GM19372 (cell line): Measurements from ENCODE around the gene ZNF678.
"Not testable (repeated sequence)": the region's sequence is repeated elsewhere in the genome, so short reads cannot be mapped to it uniquely, and the experiment has no call there.

Experiments
- ATAC-seq: cut with Tn5 transposase; IDR thresholded peaks from one replicate; pipeline ENCODE4 v1.9.1; 2021; ENCODE audit warnings: mild to moderate bottlenecking, low read depth, moderate library complexity; ENCODE audit not compliant: unreplicated experiment

The ZNF678 gene

DNA sequence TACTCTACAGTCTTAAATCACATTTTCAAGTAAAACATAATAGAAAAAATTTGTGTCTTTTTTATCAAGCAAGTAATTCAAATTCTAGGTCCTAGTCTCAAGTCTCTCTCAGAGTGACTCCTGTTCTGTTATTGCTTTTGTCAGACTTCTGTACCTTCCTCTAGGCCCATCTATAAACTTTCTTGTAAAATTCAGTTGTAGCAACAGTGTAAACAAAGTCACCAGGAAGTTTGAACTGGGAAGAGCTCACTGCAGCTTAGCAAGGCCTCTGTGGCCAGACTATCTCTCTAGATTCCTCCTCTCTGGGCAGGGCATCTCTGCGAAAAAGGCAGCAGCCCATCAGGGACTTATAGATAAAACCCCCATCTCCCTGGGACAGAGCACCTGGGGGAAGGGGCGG is 13.5 kb upstream of the ZNF678 start:
- ATAC-seq = no peak

- not testable (repeated sequence) for ATAC-seq
Measured at GRCh38 chr1:227551881-227552280, 11.5 kb upstream of the ZNF678 start.

DNA sequence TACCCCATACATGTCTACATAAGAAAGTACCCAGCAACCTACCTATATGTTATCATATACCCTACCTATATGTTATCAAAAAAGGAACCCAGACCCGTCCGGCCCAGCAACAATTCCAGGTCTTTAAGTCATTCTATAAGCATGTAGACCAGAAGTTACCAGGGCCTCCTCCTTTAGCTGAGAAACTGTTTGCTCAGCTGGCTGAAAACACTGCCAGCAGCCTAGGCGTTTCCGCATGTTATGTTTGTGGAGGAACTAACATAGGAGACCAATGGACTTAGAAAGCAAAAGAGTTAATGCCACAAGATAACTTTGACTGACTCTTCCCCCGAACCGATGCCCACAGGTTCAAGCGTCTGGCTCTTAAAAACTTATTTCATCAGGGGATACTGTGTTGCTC is 7.1 kb upstream of the ZNF678 start:
- no peak for ATAC-seq

DNA sequence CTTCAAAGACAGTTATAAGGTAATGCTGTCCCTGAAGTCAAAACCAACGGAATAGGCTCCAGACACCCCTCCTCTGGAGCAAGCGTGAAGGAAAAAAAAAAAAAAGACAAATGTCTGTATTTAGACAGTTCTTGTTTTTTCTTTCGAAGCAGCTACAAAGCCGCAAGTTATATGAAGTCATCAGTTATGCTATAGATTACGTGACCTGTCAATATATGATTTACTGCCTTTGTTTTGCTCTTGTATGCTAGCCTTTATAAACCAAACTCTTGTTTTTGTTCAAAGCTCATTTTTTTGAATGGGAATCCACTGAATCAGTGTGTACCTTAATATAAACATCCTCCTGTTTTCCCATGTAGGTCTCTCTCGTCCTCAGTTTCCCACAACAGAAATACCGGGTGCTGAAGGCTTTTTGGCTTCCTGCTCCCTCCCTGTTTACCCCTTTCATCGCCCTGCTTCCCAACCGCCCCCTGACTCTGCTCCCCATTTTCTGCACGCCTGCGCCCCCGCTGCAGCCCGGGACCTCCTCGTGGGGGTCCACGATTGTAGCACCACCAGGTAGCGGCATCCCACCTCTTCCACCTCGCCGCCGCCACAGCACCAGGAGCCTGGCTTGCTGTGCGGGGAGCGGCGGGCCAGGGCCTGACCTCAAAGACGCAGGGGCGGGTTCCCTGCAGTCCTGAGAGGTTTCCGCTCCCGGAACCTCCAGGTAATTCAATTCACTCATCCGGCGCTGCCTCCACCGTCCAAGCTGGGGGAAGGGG is 5.2 kb upstream of the ZNF678 start:
- ATAC-seq = no peak

- ATAC-seq = no peak
Measured at GRCh38 chr1:227558732-227559262, 4.6 kb upstream of the ZNF678 start.

GRCh38 chr1:227559499-227559898 is 3.9 kb upstream of the ZNF678 start:
- no peak for ATAC-seq

GRCh38 chr1:227559926-227560325 is 3.4 kb upstream of the ZNF678 start:
- no peak for ATAC-seq

DNA sequence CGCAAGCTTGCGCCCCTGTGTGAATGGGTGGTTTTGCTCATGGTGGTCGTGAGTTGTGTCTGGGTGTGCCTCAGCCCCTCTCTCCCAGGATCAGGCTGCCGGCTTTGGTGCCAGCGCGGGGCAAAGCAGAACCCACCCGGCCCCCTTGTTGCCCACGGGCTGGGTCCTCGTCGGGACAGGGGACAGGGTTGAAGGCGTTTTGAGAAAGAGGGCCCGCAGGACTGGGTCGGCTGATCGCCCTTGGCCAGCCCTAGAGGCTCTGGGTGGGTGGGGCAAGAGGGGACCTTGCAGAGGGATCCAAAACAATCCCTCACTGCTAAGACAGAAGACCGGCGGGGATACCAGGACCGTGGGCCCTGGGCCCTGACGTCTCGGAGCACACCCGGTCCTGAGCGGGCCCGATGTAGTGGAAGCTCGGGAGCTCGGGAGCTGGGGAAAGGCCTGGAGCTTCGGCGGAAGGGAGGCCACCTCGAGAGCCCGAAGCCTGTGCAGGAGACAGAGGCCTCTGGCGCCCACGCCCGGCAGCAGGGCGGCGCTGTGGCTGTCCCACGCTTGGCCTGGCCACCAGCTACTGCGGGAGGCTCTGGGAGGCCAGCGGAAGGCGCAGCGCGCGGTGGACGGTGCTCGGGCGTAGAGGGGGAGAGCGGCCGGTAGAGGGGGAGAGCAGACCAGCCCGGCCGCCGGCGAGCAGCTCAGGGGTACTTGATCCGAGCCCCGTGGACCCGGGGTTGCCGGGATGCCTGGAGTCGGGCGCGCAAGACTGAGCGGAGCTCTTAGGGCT is 2.8 kb upstream of the ZNF678 start:
- no peak for ATAC-seq

DNA sequence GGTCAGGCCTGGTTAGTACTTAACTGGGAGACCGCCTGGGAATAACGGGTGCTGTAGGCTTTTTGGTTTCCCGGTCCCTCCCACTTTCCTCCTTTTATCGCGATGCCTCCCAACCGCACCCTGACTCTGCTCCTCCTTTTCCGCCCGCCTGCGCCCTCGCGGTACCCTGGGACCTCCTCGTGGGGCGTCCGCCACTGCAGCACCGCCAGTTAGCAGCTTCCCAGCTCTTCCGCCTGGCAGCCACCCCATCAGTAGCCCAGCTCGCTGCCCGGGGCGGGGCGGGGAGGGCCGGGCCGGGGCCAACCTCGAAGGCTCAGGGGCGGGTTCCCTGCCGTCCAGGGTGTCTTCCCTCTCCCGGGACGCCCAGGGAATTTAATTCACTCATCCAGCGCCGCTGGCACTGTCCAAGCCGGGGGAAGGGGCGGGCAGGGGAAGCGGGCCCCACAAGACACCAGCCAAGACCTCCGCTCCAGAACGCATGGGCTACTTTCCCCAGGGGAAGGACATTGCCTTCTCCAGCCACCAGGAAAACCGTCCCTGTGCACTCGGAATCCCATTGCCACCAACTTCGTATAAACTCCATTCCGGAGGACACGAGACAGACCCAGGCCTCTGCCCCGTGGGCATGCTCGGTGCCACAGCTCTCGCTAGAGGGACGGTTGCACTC is 2.0 kb upstream of the ZNF678 start:
- ATAC-seq = no peak

DNA sequence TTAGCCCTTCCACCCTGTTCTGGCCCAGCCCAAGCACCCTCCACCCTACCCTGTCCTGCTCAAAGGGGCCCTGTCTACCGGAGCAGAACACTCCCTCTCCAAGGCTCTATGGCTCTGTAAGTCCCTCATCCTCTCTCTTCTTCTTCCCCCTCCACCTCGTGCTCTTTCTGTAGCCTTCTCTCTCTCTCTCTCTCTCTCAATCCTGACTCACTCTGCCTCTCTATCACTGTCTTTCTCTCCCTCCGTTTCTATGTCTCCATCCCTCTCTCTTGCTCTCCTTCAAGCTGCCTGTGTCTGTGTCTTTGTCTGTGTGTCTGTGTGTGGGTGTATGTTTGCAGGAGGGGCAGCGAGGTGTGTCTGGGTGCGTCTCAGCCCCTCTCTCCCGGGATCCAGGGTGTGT is 1.3 kb upstream of the ZNF678 start:
- ATAC-seq = no peak

GRCh38 chr1:227562933-227563323 is 428 bp upstream of the ZNF678 start:
- no peak for ATAC-seq

DNA sequence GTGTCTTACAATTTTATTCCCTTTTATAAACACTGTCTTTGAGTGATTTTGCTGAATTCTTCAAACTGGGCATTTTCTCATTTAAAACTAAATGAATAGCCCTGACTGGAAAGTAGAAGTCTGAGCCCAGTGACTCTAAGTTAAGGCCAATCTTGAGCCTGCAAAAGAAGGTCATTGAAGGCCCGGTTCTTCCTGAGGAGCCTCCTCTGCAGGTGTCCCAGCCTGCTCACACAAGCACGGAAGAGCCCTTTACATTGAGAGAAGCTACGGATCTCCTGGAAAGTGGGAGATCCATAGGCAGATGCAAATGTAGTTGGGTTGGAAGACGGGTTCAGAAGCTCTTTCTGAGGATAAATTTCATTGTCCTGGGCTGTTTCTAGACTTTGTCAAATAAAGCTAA is 3.9 kb downstream of the ZNF678 start:
- no peak for ATAC-seq

DNA sequence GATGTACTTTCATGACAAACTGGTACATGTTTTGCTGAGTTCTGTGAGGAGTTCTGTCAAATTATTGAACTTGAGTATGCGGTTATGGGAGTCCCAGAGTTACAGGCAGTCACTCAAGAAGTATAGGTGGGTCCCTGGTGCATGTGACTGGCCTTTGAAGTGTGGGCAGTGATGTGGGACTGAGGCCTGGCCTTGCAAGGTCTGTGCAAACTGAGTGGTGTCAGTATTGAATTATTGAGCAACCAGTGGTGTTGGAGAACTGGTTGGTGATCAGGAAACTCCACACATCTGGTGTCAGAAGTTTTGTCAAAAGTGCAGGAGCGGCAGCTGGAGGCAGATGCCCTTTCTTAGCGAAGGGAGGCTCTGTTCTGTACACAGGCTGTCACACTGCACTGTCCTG is 5.2 kb downstream of the ZNF678 start:
- ATAC-seq = no peak

- no peak for ATAC-seq
Measured at GRCh38 chr1:227572752-227573151, 9.4 kb downstream of the ZNF678 start.

GRCh38 chr1:227574926-227575325 is 11.6 kb downstream of the ZNF678 start:
- ATAC-seq = no peak

- ATAC-seq = no peak
Measured at GRCh38 chr1:227576189-227576588, 12.8 kb downstream of the ZNF678 start.

- ATAC-seq = no peak
Measured at GRCh38 chr1:227577500-227577899, 14.1 kb downstream of the ZNF678 start.

DNA sequence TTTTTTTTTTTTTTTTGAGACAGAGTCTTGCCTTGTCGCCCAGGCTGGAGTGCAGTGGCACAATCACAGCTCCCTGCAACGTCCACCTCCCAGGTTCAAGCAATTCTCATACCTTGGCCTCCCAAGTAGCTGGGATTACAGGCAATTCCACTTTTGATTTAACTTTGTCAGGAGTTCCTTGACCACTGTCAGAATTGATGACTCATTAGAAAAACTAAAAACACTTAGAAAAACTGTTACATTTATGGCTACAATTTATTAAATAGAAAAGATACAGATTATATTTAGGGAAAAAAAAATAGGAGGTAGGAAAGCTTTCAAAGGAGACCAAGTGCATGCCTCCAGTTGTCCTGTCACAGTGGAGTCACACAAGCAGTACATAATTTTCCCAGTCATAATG is 20.0 kb downstream of the ZNF678 start:
- no peak for ATAC-seq

GRCh38 chr1:227586733-227587132 is 23.4 kb downstream of the ZNF678 start:
- no peak for ATAC-seq

DNA sequence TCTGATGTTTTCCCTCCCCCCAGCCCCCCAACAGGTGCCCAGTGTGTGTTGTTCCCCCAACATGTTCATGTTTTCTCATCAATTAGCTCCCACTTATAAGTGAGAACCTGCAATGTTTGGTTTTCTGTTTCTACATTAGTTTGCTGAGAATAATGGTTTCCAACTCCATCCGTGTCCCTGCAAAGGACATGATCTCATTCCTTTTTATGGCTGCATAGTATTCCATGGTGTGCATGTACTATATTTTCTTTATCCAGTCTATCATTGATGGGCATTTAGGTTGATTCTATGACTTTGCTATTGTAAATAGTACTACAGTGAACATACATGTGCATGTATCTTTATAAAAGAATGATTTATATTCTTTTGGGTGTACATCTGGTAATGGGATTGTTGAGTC is 24.6 kb downstream of the ZNF678 start:
- ATAC-seq = no peak

DNA sequence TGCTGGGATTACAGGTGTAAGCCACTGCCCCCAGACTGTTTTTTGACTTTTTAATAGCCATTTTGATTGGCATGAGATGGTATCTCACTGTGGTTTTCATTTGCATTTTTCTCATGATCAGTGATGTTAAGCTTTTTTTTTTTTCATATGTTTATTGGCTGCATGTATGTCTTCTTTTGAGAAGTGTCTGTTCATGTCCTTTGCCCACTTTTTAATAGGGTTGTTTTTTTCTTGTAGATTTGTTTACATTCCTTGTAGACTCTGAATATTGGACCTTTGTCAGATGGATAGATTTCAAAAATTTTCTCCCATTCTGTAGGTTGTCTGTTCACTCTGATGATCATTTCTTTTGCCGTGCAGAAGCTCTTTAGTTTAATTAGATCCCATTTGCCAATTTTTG is 25.4 kb downstream of the ZNF678 start:
- ATAC-seq = not testable (repeated sequence)
